Heart right ventricle (tissue), 16 donors: ENCODE measurements around the gene UNC5C. TPM values are rescaled to one million over a fixed set of nuclear protein-coding genes. Genes with fewer than 3 reads are reported as not detected.

Experiments
- ATAC-seq, 8 donors: fragments of 200-7000 bp; cut with Tn5 transposase; one replicate each; pipeline ENCODE4 v1.9.1; 2020; ENCODE audit warnings: mild to moderate bottlenecking in 8 of 8, moderate library complexity in 8 of 8, moderate number of reproducible peaks in 1 of 8
- DNase-seq, 2 donors: peaks; one replicate each; pipeline ENCODE4 v3.0.0-alpha.2; 2020
- H3K27ac ChIP-seq, 10 donors: fragments of 200-600 bp; sonication (generic) in 2 of 10; one replicate each; pipeline versions ENCODE4 v1.5.0 to v1.8.0; 2020 to 2022; ENCODE audit warnings: mild to moderate bottlenecking in 3 of 10
- H3K27me3 ChIP-seq, 7 donors: fragments of 200-600 bp; one replicate each; pipeline ENCODE4 v1.8.0; 2021 to 2022; ENCODE audit warnings: mild to moderate bottlenecking in 2 of 7
- H3K36me3 ChIP-seq, 9 donors: fragments of 200-600 bp; sonication (generic) in 1 of 9; one replicate each; pipeline versions ENCODE4 v1.5.0 to v1.8.0; 2020 to 2022; ENCODE audit warnings: mild to moderate bottlenecking in 2 of 9
- H3K4me1 ChIP-seq, 9 donors: fragments of 200-600 bp; sonication (generic) in 1 of 9; one replicate each; pipeline versions ENCODE4 v1.5.0 to v1.8.0; 2020 to 2022; ENCODE audit warnings: mild to moderate bottlenecking in 4 of 9
- H3K4me3 ChIP-seq, 10 donors: fragments of 200-600 bp; sonication (generic) in 2 of 10; one replicate each; pipeline versions ENCODE4 v1.5.0 to v1.8.0; 2020 to 2022; ENCODE audit warnings: mild to moderate bottlenecking in 7 of 10, moderate library complexity in 2 of 10
- H3K9me3 ChIP-seq, 11 donors: fragments of 200-600 bp in 10 of 11; sonication (generic) in 2 of 11; one replicate each; pipeline versions ENCODE4 v1.5.0 to v1.8.0; 2013 to 2022; ENCODE audit warnings: mild to moderate bottlenecking in 2 of 11, control low read depth in 1 of 11, moderate library complexity in 1 of 11
- WGBS, 2 donors: extraction: QIAGEN DNeasy Blood & Tissue Kit; methylation state at CpG; one replicate each; pipeline ENCODE4 v1.1.7; 2013; ENCODE audit warnings: inconsistent platforms in 1 of 2; 5-methylcytosine and 5-hydroxymethylcytosine counted together
- intact Hi-C, 10 donors: fragments of 100-400 bp; cut with DNase I; formaldehyde crosslinking; loops; one replicate each; pipeline versions ENCODE4 v1.11.1 to v1.14.2; 2022
- polyA plus RNA-seq, 2 donors: library from polyadenylated mRNA; stranded (reverse); fragments of 200-250 nt; gene quantifications; one replicate each; pipeline ENCODE4 v1.2.3, GENCODE V29; 2013
- total RNA-seq, 10 donors: library from RNA; stranded (reverse); fragmentation: NEBNext Ultra II Directional in 3 of 10; extraction: Animal tissue kit (Norgen Biotek cat#: 25700) in 3 of 10; gene quantifications; one replicate each; pipeline versions ENCODE4 v1.2.1 to v1.2.4, GENCODE V29; 2021 to 2023
- TF ChIP-seq, protein P1 (sequence below), 9 donors: fragments of 200-600 bp; sonication (generic) in 2 of 9; IDR thresholded peaks; one replicate each; pipeline versions ENCODE4 v1.5.0 to v1.8.0; 2021 to 2022; ENCODE audit warnings: antibody characterized with exemption in 9 of 9, mild to moderate bottlenecking in 5 of 9, moderate library complexity in 1 of 9
- donor health status: Arrhythmogenic right ventricular cardiomyopathy.
- donor health status: ischemic (EF 13 %, LVEDD 7.1; RV severe dilation, severe dysfunction).
- donor health status: healthy with polysubstance abuse.
- donor health status: DM: no; HTN: yes; CAD: no.
- donor health status: DM: no; HTN: no; CAD: no.
- donor health status: ischemic (EF 25% LVEDD 6.9; RV normal size, moderate dysfunction).
- donor health status: ischemic (EF 25% LVEDD 5.7; RV mildly dilated, moderate dysfunction).
- donor health status: healthy.
- donor health status: DM: yes; HTN: yes; CAD: no.
- donor health status: Ischemic cardiomyopathy.
- donor health status: ischemic (EF 35%, LVEDD 5.7; RV mildly dilated, moderate dysfunction).
- donor health status: nonischemic (EF 11% LVEDD 7.7; RV severe dilation, severe dysfunction).
- donor health status: DM: yes; HTN: yes; CAD: no.
- donor health status: PGD.
- donor health status: ischemic (EF 29% LVEDD 5.4; RV normal size, mild dysfunction).
- donor health status: nonischemic (EF 23%, LVEDD 6.1; RV moderate dilation, normal function).

The UNC5C gene
- total and polyA plus RNA-seq, 12 donors = 0.44 to 3.2 (median 1.5) TPM

DNA sequence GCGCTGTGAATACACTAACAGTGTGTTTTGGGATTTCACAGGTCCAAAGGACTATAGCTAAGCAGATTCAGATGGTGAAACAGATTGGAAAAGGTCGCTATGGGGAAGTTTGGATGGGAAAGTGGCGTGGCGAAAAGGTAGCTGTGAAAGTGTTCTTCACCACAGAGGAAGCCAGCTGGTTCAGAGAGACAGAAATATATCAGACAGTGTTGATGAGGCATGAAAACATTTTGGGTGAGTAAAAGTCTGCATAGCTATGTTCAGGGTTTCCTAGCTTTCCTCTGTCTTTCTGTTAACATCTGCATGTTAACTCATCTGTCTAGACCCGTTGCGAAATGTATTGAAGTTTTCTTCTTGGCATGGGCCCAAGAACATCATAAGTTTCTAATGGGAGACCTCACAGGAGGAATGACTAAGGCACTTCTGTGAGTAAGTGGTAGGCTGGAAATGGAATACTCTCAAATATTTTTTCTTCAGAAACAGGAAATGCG is 418.9 kb downstream of the UNC5C start:
- intact Hi-C loops = loop anchor here in 4 of 10 donors (5.0 to 10.0 kb wide), 4 partner anchors 375 to 515 kb away; partner anchors contain the start of gene BMPR1B (in 1 of the 4)
- peaks cover 0 to 9% (median 0%) of the 10 kb centered on the region in 11 donors for H3K9me3 ChIP-seq
- peak overlapping the region in 6 of 10 donors; percentile 10 to 73 (median 30) for H3K27ac ChIP-seq
- H3K27me3 ChIP-seq = no peaks in the 10 kb centered on the region
- no peak overlapping the region for H3K4me3 ChIP-seq
- DNase-seq (peak in 1 of 2 donors; percentile 42), ATAC-seq (peak; percentile 75 to 95 (median 86))
- H3K4me1 ChIP-seq = peaks cover 0 to 7% (median 0%) of the 10 kb centered on the region in 9 donors
- TF ChIP-seq, protein P1, sequence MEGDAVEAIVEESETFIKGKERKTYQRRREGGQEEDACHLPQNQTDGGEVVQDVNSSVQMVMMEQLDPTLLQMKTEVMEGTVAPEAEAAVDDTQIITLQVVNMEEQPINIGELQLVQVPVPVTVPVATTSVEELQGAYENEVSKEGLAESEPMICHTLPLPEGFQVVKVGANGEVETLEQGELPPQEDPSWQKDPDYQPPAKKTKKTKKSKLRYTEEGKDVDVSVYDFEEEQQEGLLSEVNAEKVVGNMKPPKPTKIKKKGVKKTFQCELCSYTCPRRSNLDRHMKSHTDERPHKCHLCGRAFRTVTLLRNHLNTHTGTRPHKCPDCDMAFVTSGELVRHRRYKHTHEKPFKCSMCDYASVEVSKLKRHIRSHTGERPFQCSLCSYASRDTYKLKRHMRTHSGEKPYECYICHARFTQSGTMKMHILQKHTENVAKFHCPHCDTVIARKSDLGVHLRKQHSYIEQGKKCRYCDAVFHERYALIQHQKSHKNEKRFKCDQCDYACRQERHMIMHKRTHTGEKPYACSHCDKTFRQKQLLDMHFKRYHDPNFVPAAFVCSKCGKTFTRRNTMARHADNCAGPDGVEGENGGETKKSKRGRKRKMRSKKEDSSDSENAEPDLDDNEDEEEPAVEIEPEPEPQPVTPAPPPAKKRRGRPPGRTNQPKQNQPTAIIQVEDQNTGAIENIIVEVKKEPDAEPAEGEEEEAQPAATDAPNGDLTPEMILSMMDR (IDR thresholded peaks at IDR 0.05) = no peak
- no peaks in the 10 kb centered on the region for H3K36me3 ChIP-seq
- 54 to 55% methylated on average over 7 of the region's 7 CpGs for WGBS, 2 donors

DNA sequence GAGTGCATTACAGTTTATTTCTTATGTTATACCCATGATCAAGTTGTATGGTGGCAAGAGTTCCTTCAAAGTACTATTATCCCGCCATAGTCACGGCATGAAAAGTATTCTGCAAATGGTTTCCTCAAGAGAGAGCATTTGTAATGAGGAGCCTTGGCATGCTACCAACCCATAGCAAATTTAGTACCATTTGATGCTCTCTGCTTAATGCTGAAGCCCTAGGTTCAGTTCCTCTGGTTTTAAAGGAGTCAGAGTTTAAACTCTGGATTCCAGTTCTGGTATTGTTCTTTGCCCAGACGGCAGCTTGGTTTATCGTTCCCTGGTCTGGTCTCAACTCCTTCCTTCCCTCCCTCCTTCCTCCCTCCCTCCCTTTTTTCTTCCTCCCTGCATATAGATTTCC is 419.7 kb downstream of the UNC5C start:
- WGBS, 2 donors = 49 to 63% methylated on average over 4 of the region's 4 CpGs
- intact Hi-C loops = loop anchor here in 4 of 10 donors (5.0 to 10.0 kb wide), 4 partner anchors 374 to 514 kb away; partner anchors contain the start of gene BMPR1B (in 1 of the 4)
- Histone ChIP-seq H3K27me3 (no peaks in the 10 kb centered on the region), H3K36me3 (no peaks in the 10 kb centered on the region), H3K9me3 (peaks cover 0 to 2% (median 0%) of the 10 kb centered on the region in 11 donors), H3K4me1 (peaks cover 0 to 7% (median 0%) of the 10 kb centered on the region in 9 donors), H3K4me3 (no peak overlapping the region), H3K27ac (peak overlapping the region in 2 of 10 donors; percentile 27 to 73)
- TF ChIP-seq, protein P1 (IDR thresholded peaks at IDR 0.05) = no peak
- DNase-seq (no peak), ATAC-seq (no peak)

DNA sequence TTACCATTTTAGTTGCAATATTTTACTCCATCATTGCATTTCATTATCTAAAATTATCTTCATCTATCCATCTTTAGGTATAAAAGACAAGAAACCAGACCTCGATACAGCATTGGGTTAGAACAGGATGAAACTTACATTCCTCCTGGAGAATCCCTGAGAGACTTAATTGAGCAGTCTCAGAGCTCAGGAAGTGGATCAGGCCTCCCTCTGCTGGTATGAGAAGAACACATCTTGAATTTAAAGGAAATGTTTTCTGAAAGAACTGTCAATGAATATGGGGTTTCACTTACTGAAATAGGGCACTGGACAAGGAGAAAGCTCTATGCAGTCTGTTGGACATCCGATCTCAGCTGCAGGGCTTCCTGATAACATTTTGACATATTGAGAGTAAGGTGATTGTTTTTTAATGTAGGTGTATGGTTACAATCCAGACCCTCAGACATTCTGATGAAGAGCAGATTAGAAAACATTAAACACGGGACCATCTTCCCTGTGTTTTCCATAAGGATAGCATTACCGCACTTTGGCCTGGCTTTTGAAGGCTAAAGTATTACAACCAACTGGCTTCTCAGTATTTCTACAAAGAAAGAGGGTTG is 423.8 kb downstream of the UNC5C start:
- H3K9me3 ChIP-seq = no peaks in the 10 kb centered on the region
- DNase-seq (peak in 1 of 2 donors; percentile 5), ATAC-seq (peak in 3 of 8 donors; percentile 38 to 68 (median 50))
- TF ChIP-seq, protein P1 (IDR thresholded peaks at IDR 0.05) = peak in 8 of 9 donors; percentile 20 to 63 (median 44)
- H3K36me3 ChIP-seq = no peaks in the 10 kb centered on the region
- peaks cover 0 to 3% (median 0%) of the 10 kb centered on the region in 7 donors for H3K27me3 ChIP-seq
- no peak overlapping the region for H3K4me3 ChIP-seq
- H3K27ac ChIP-seq = no peak overlapping the region
- 57 to 59% methylated on average over 4 of the region's 4 CpGs for WGBS, 2 donors
- H3K4me1 ChIP-seq = peaks cover 0 to 7% (median 0%) of the 10 kb centered on the region in 9 donors
- intact Hi-C loops = loop anchor here in 5 of 10 donors (5.0 to 10.0 kb wide), 5 partner anchors 370 to 510 kb away; partner anchors contain the start of gene BMPR1B (in 1 of the 5)

DNA sequence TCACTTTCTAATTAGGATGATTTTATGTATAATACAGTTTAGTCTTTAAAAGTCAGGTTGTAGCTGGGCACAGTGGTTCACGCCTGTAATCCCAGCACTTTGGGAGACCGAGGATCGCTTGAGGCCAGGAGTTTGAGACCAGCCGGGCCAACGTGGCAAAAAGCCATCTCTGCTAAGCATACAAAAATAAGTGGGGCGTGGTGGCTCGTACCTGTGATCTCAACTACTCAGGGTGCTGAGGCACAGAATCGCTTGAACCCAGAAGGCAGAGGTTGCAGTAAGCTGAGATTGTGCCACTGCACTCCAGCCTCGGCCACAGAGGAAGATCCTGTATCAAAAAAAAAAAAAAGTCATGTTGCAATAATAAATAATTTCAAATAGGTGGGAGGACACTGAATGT is 426.8 kb downstream of the UNC5C start:
- DNase-seq = no peak
- intact Hi-C loops = loop anchor here in 4 of 10 donors (5.0 to 10.0 kb wide), 4 partner anchors 367 to 507 kb away; partner anchors contain the start of gene BMPR1B (in 1 of the 4)
- no peaks in the 10 kb centered on the region for H3K36me3 ChIP-seq
- H3K4me3 ChIP-seq = no peak overlapping the region
- no peaks in the 10 kb centered on the region for H3K4me1 ChIP-seq
- H3K27me3 ChIP-seq = peaks cover 0 to 3% (median 0%) of the 10 kb centered on the region in 7 donors
- H3K27ac ChIP-seq = no peak overlapping the region
- no peak for ATAC-seq
- WGBS, 2 donors = 82 to 84% methylated on average over 9 of the region's 9 CpGs
- H3K9me3 ChIP-seq = no peaks in the 10 kb centered on the region
- TF ChIP-seq, protein P1 (IDR thresholded peaks at IDR 0.05) = no peak
